Transverse colon (tissue), 4 donors: ENCODE results near the gene AREL1. TPM values are rescaled to one million over a fixed set of nuclear protein-coding genes. Genes with fewer than 3 reads are reported as not detected.
A peak's percentile ranks its signal among the peaks of the same experiment; 100 is the strongest.

Experiments used
- DNase-seq: peaks from one replicate; pipeline ENCODE4 v3.0.0-alpha.2; 2019
- H3K27ac ChIP-seq, 4 donors: fragments of 200-600 bp; sonication (generic); 2 replicates each; pipeline ENCODE4 v1.5.1; 2016 to 2018; ENCODE audit warnings: inconsistent platforms in 4 of 4
- H3K27me3 ChIP-seq: fragments of 200-600 bp; sonication (generic); 2 replicates; pipeline ENCODE4 v1.5.1; 2017; ENCODE audit warnings: inconsistent platforms
- H3K36me3 ChIP-seq, 4 donors: fragments of 200-600 bp; sonication (generic); 2 replicates each; pipeline ENCODE4 v1.5.1; 2017 to 2019; ENCODE audit warnings: inconsistent platforms in 4 of 4
- H3K4me1 ChIP-seq, 4 donors: fragments of 200-600 bp; sonication (generic); 2 replicates each; pipeline ENCODE4 v1.5.1; 2017 to 2020; ENCODE audit warnings: inconsistent platforms in 4 of 4
- H3K4me3 ChIP-seq, 4 donors: fragments of 200-600 bp; sonication (generic); 1 replicate in 1 of 4; 2 replicates in 3 of 4; pipeline versions ENCODE4 v1.5.1 to v1.6.1; 2017 to 2019; ENCODE audit warnings: inconsistent platforms in 4 of 4
- H3K9me3 ChIP-seq, 2 donors: fragments of 200-600 bp; sonication (generic); 2 replicates each; pipeline ENCODE4 v1.5.1; 2017 to 2019; ENCODE audit warnings: inconsistent platforms in 2 of 2
- CTCF ChIP-seq, 5 experiments: fragments of 200-600 bp in 3 of 5; fragments of 450-650 bp in 2 of 5; sonication (generic) in 3 of 5; IDR thresholded peaks; 1 replicate in 2 of 5; 2 replicates in 3 of 5; pipeline ENCODE4 v1.5.1; 2016 to 2017; ENCODE audit warnings: antibody characterized with exemption in 5 of 5, inconsistent platforms in 3 of 5, mild to moderate bottlenecking in 2 of 5, moderate library complexity in 1 of 5
- EP300 ChIP-seq: sonication (generic); formaldehyde crosslinking; IDR thresholded peaks from one replicate; pipeline ENCODE4 v1.6.1; 2017; ENCODE audit warnings: antibody characterized with exemption, low read depth
- POLR2A ChIP-seq: fragments of 450-650 bp; IDR thresholded peaks from one replicate; pipeline ENCODE4 v1.6.1; 2016; ENCODE audit warnings: antibody characterized with exemption, mild to moderate bottlenecking, moderate library complexity
- POLR2AphosphoS5 ChIP-seq, 3 donors: sonication (generic); formaldehyde crosslinking; IDR thresholded peaks; one replicate each; pipeline ENCODE4 v1.6.1; 2016; ENCODE audit warnings: antibody characterized with exemption in 3 of 3
- WGBS, 2 donors: methylation state at CpG; one replicate each; pipeline ENCODE4 v1.1.5; 2018; ENCODE audit warnings: low coverage in 1 of 2; 5-methylcytosine and 5-hydroxymethylcytosine counted together
- in situ Hi-C, 4 donors: fragments of 200-750 bp; cut with MboI; loops; one replicate each; pipeline versions ENCODE4 v1.15.0 to v1.15.1; 2017; ENCODE audit warnings: low sequenced_read_pairs in 3 of 4, low pct_ligation_motif_present in 1 of 4, low pct_unique_long_range_greater_than_20kb in 1 of 4
- intact Hi-C: fragments of 100-400 bp; cut with DNase I; formaldehyde crosslinking; loops from one replicate; pipeline ENCODE4 v1.15.1; 2023; ENCODE audit warnings: low total_unique reads
- total RNA-seq, 4 donors: library from RNA; depleted of rRNA; stranded (reverse); fragments of >200 nt; gene quantifications; one replicate each; pipeline ENCODE4 v1.1.0, GENCODE V29; 2016

AREL1 gene
- total RNA-seq, 4 donors from 2014 or later: 22.4 to 57.1 (median 41.1) TPM

- Histone ChIP-seq H3K4me3 (no peak overlapping the region), H3K36me3 (no peaks in the 10 kb centered on the region), H3K27me3 (no peaks in the 10 kb centered on the region), H3K27ac (no peak overlapping the region), H3K9me3 (no peaks in the 10 kb centered on the region), H3K4me1 (no peaks in the 10 kb centered on the region)
- intact Hi-C loops (no loop called here), in situ Hi-C loops (no loop called here)
- 63% methylated on average over 5 to 8 of the region's 8 CpGs for WGBS, 2 donors
- no peak for DNase-seq
- no peak for TF ChIP-seq POLR2AphosphoS5 (IDR thresholded peaks at IDR 0.05)
- no peak for TF ChIP-seq POLR2A
- TF ChIP-seq CTCF (IDR thresholded peaks at IDR 0.05): no peak
- TF ChIP-seq EP300: no peak
These were observed 85.8 kb downstream of the AREL1 start for GRCh38 chr14:74627076-74627475.

GRCh38 chr14:74622257-74622656, 90.6 kb downstream of the AREL1 start:
- H3K36me3 ChIP-seq: no peaks in the 10 kb centered on the region
- H3K9me3 ChIP-seq: no peaks in the 10 kb centered on the region
- in situ Hi-C loops (no loop called here), intact Hi-C loops (no loop called here)
- no peak overlapping the region for H3K27ac ChIP-seq
- no peaks in the 10 kb centered on the region for H3K27me3 ChIP-seq
- no peak overlapping the region for H3K4me3 ChIP-seq
- no peak for DNase-seq
- TF ChIP-seq POLR2AphosphoS5 (IDR thresholded peaks at IDR 0.05): no peak
- no peak for TF ChIP-seq POLR2A
- 84 to 93% methylated on average over 3 to 5 of the region's 5 CpGs for WGBS, 2 donors
- peaks cover 0 to 28% (median 20%) of the 10 kb centered on the region in 4 donors for H3K4me1 ChIP-seq

- DNase-seq: no peak
- in situ Hi-C loops (no loop called here), intact Hi-C loops (no loop called here)
- Histone ChIP-seq H3K36me3 (no peaks in the 10 kb centered on the region), H3K9me3 (no peaks in the 10 kb centered on the region), H3K27me3 (no peaks in the 10 kb centered on the region), H3K27ac (no peak overlapping the region), H3K4me3 (no peak overlapping the region), H3K4me1 (peaks cover 0 to 28% (median 20%) of the 10 kb centered on the region in 4 donors)
- TF ChIP-seq POLR2AphosphoS5 (IDR thresholded peaks at IDR 0.05): no peak
- no peak for TF ChIP-seq EP300
- no peak for TF ChIP-seq POLR2A
- no peak for TF ChIP-seq CTCF (IDR thresholded peaks at IDR 0.05)
- 79% methylated on average over 6 of the region's 6 CpGs; no CpG with 5 or more reads in 1 of the 2 donors for WGBS, 2 donors
These were observed 91.3 kb downstream of the AREL1 start for GRCh38 chr14:74621556-74621955.

- no peak overlapping the region for H3K27ac ChIP-seq
- no peak for TF ChIP-seq POLR2AphosphoS5 (IDR thresholded peaks at IDR 0.05)
- no peak for TF ChIP-seq EP300
- 86% methylated on average over 3 of the region's 3 CpGs; no CpG with 5 or more reads in 1 of the 2 donors for WGBS, 2 donors
These were observed 92.0 kb downstream of the AREL1 start for GRCh38 chr14:74620923-74621322.

GRCh38 chr14:74620497-74620921, 92.4 kb downstream of the AREL1 start:
- intact Hi-C loops: no loop called here
- no peak overlapping the region for H3K4me3 ChIP-seq
- WGBS, 2 donors: 72% methylated on average over 2 of the region's 2 CpGs; no CpG with 5 or more reads in 1 of the 2 donors
- TF ChIP-seq POLR2AphosphoS5 (IDR thresholded peaks at IDR 0.05) (no peak), EP300 (no peak), CTCF (IDR thresholded peaks at IDR 0.05) (no peak), POLR2A (no peak)
- H3K27ac ChIP-seq: peak overlapping the region in 3 of 4 donors; percentile 25 to 50 (median 34)
- no peaks in the 10 kb centered on the region for H3K27me3 ChIP-seq
- in situ Hi-C loops: no loop called here
- no peaks in the 10 kb centered on the region for H3K9me3 ChIP-seq
- H3K4me1 ChIP-seq: peaks cover 0 to 28% (median 20%) of the 10 kb centered on the region in 4 donors
- no peaks in the 10 kb centered on the region for H3K36me3 ChIP-seq
- DNase-seq: no peak

More at GRCh38 chr14:74620923-74621322, 92.0 kb downstream of the AREL1 start:
- DNase-seq: no peak
- intact Hi-C loops: no loop called here
- peaks cover 0 to 28% (median 20%) of the 10 kb centered on the region in 4 donors for H3K4me1 ChIP-seq
- H3K4me3 ChIP-seq: no peak overlapping the region
- H3K9me3 ChIP-seq: no peaks in the 10 kb centered on the region
- in situ Hi-C loops: no loop called here
- H3K27me3 ChIP-seq: no peaks in the 10 kb centered on the region
- no peaks in the 10 kb centered on the region for H3K36me3 ChIP-seq
